MM.1S (cell line): Measurements from ENCODE around the gene ERICH6.

ENCODE experiments used
- DNase-seq: peaks from one replicate; pipeline ENCODE4 v3.0.0-alpha.2; 2015
- H2AFZ ChIP-seq: fragments of 300-600 bp; sonication (generic); 2 replicates; pipeline ENCODE4 v1.6.0; 2016; ENCODE audit warnings: antibody characterized with exemption, low read length
- H3F3A ChIP-seq: fragments of 300-600 bp; sonication (generic); 2 replicates; pipeline ENCODE4 v1.6.1; 2016; ENCODE audit warnings: mild to moderate bottlenecking, antibody characterized with exemption, low read length, moderate library complexity, mixed read lengths; ENCODE audit not compliant: insufficient read depth
- H3K27ac ChIP-seq: fragments of 300-600 bp; sonication (generic); 2 replicates; pipeline ENCODE4 v1.5.1; 2016; ENCODE audit warnings: mild to moderate bottlenecking, low read length
- H3K27me3 ChIP-seq: fragments of 300-600 bp; sonication (generic); replicated peaks from 2 replicates; pipeline ENCODE4 v1.6.0; 2016; ENCODE audit warnings: low read length; ENCODE audit not compliant: insufficient read depth
- H3K36me3 ChIP-seq: fragments of 300-600 bp; sonication (generic); replicated peaks from 2 replicates; pipeline ENCODE4 v1.6.1; 2016; ENCODE audit warnings: mild to moderate bottlenecking, low read length, mixed read lengths; ENCODE audit not compliant: insufficient read depth
- H3K4me1 ChIP-seq: fragments of 300-600 bp; sonication (generic); 2 replicates; pipeline ENCODE4 v1.6.1; 2016; ENCODE audit warnings: low read length, mixed read lengths
- H3K4me2 ChIP-seq: fragments of 300-600 bp; sonication (generic); 2 replicates; pipeline ENCODE4 v1.6.0; 2016; ENCODE audit warnings: low read depth, low read length
- H3K4me3 ChIP-seq: fragments of 300-600 bp; sonication (generic); 2 replicates; pipeline ENCODE4 v1.5.1; 2016; ENCODE audit warnings: low read length, mixed read lengths
- H3K79me2 ChIP-seq: fragments of 300-600 bp; sonication (generic); 2 replicates; pipeline ENCODE4 v1.6.1; 2016; ENCODE audit warnings: mixed run types, low read length, mixed read lengths
- H3K9ac ChIP-seq: fragments of 300-600 bp; sonication (generic); 2 replicates; pipeline ENCODE4 v1.6.1; 2016; ENCODE audit warnings: low read length, mixed read lengths
- H3K9me2 ChIP-seq: fragments of 300-600 bp; sonication (generic); replicated peaks from 2 replicates; pipeline ENCODE4 v1.6.1; 2016; ENCODE audit warnings: mild to moderate bottlenecking, low read length, mixed read lengths; ENCODE audit not compliant: insufficient read depth
- H3K9me3 ChIP-seq: fragments of 300-600 bp; sonication (generic); replicated peaks from 2 replicates; pipeline ENCODE4 v1.6.1; 2016; ENCODE audit warnings: mild to moderate bottlenecking, low read length, mixed read lengths; ENCODE audit not compliant: insufficient read depth
- H4K20me1 ChIP-seq: fragments of 300-600 bp; sonication (generic); 2 replicates; pipeline ENCODE4 v1.6.1; 2016; ENCODE audit warnings: mild to moderate bottlenecking, low read length, moderate library complexity, mixed read lengths; ENCODE audit not compliant: insufficient read depth
- CTCF ChIP-seq: fragments of 300-600 bp; sonication (generic); IDR thresholded peaks from 2 replicates; pipeline ENCODE4 v1.5.1; 2016; ENCODE audit warnings: antibody characterized with exemption, low read length, mixed read lengths
- EZH2 ChIP-seq: fragments of 300-600 bp; sonication (generic); optimal IDR thresholded peaks from 2 replicates; pipeline ENCODE3; 2017; ENCODE audit warnings: low read depth, mild to moderate bottlenecking, antibody characterized with exemption, low read length, mixed read lengths
- EZH2phosphoT487 ChIP-seq: fragments of 300-600 bp; sonication (generic); IDR thresholded peaks from 2 replicates; pipeline ENCODE4 v1.6.1; 2018; ENCODE audit warnings: antibody characterized with exemption, low read length

ERICH6 gene

GRCh38 chr3:150722267-150722666 is 18.5 kb upstream of the ERICH6 start:
- TF ChIP-seq CTCF (no peak), EZH2phosphoT487 (no peak), EZH2 (no peak)
- no peak overlapping the region for H3K4me2 ChIP-seq

DNA sequence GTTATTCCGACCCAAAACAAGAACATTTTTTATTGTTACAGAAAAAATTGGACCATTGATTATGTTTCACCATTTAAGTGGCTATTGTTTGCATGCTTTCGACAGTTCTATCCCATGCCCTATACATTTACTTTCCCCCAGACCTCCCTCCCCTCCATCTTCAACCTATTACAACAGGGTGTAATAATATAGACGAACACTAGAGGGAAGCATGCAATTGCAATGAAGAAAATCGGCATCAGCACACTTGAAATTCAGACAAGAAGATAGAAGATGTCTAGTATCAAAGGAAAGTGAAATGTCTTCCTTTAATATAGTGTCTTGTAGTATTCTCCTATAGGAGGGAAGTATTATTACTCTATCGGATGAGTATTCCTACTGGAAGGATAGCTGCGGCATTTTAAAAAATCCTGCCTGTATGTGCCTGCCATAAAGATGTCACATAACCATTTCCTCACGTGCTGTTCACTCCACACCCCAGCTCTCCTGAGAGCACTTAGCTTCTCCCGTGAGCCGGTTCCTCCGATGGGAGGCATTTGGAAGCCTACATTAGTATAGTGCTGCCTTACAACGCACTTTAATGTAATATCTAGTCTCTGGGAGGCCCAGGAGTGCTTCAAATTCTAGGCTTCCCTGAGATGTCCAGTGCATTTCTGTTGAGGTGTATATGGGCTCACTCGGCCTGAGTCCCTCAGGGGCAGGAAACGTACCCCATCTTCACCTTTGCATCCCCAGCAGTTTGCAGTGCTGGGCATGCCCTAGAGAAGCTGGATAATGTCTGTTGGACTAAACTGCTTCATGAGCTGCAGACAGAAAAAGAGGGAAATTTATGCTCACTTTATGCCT is 17.8 kb upstream of the ERICH6 start:
- peak; percentile 73 for DNase-seq
- Histone ChIP-seq H3K4me1 (0 out of 2 replicates have a peak, but pooled peaks cover 3% of the 10 kb centered on the region), H2AFZ (peak overlapping the region; percentile 42; the same call in 1 of the 2 replicates)

More at GRCh38 chr3:150722267-150722666, 18.5 kb upstream of the ERICH6 start:
- H3F3A ChIP-seq, result no peaks in the 10 kb centered on the region
- H2AFZ ChIP-seq, result no peak overlapping the region
- H3K27me3 ChIP-seq, result no peaks in the 10 kb centered on the region
- no peak overlapping the region for H3K27ac ChIP-seq
- H3K4me3 ChIP-seq, result no peak overlapping the region
- H4K20me1 ChIP-seq, result no peaks in the 10 kb centered on the region
- no peaks in the 10 kb centered on the region for H3K9me2 ChIP-seq
- no peaks in the 10 kb centered on the region for H3K9me3 ChIP-seq
- no peaks in the 10 kb centered on the region for H3K36me3 ChIP-seq
- DNase-seq, result no peak
- no peaks in the 10 kb centered on the region for H3K79me2 ChIP-seq
- H3K9ac ChIP-seq, result no peak overlapping the region
- 0 out of 2 replicates have a peak, but pooled peaks cover 3% of the 10 kb centered on the region for H3K4me1 ChIP-seq

GRCh38 chr3:150720444-150720843 is 16.7 kb upstream of the ERICH6 start:
- Histone ChIP-seq H3K9me3 (no peaks in the 10 kb centered on the region), H2AFZ (no peak overlapping the region), H3K4me1 (0 out of 2 replicates have a peak, but pooled peaks cover 3% of the 10 kb centered on the region), H3K9ac (no peak overlapping the region), H4K20me1 (no peaks in the 10 kb centered on the region), H3K4me2 (no peak overlapping the region), H3K79me2 (no peaks in the 10 kb centered on the region), H3K27me3 (no peaks in the 10 kb centered on the region), H3K36me3 (no peaks in the 10 kb centered on the region), H3K9me2 (no peaks in the 10 kb centered on the region), H3K27ac (no peak overlapping the region), H3K4me3 (no peak overlapping the region), H3F3A (no peaks in the 10 kb centered on the region)
- no peak for DNase-seq
- no peak for TF ChIP-seq CTCF
- TF ChIP-seq EZH2phosphoT487, result no peak
- TF ChIP-seq EZH2, result no peak

More for the DNA sequence above, 17.8 kb upstream of the ERICH6 start:
- Histone ChIP-seq H3K36me3 (no peaks in the 10 kb centered on the region), H3K79me2 (no peaks in the 10 kb centered on the region), H3F3A (no peaks in the 10 kb centered on the region), H4K20me1 (no peaks in the 10 kb centered on the region), H3K9ac (no peak overlapping the region), H3K4me2 (0 out of 2 replicates have a peak overlapping the region, but pooled peaks have one; percentile 12), H3K4me3 (no peak overlapping the region), H3K27ac (no peak overlapping the region), H3K27me3 (no peaks in the 10 kb centered on the region), H3K9me2 (no peaks in the 10 kb centered on the region), H3K9me3 (no peaks in the 10 kb centered on the region)
- no peak for TF ChIP-seq EZH2
- peak; percentile 91 for TF ChIP-seq CTCF
